Kidney (tissue), 14 donors: ENCODE results near the gene COBL. TPM values are rescaled to one million over a fixed set of nuclear protein-coding genes. Genes with fewer than 3 reads are reported as not detected.

Source experiments
- DNase-seq, 5 donors: peaks; one replicate each; pipeline ENCODE4 v3.0.0-alpha.2; 2013 to 2020
- FAIRE-seq: peaks from 2 replicates; lab custom pipeline; 2012; peaks lifted over from hg19 to GRCh38; lab: Jason Lieb, UNC
- H3K27ac ChIP-seq, 2 donors: one replicate each; pipeline ENCODE4 v1.7.0; 2013; ENCODE audit warnings: low read depth in 2 of 2, low read length in 2 of 2, inconsistent platforms in 1 of 2
- H3K27me3 ChIP-seq: one replicate; pipeline ENCODE4 v1.7.1; 2013; ENCODE audit warnings: low read length, inconsistent platforms; ENCODE audit not compliant: control insufficient read depth, insufficient read depth
- H3K36me3 ChIP-seq, 3 donors: one replicate each; pipeline versions ENCODE4 v1.7.0 to v1.7.1; 2013; ENCODE audit warnings: low read length in 3 of 3, control low read depth in 1 of 3, inconsistent platforms in 1 of 3; ENCODE audit not compliant: insufficient read depth in 3 of 3, control insufficient read depth in 2 of 3
- H3K4me1 ChIP-seq, 3 donors: one replicate each; pipeline versions ENCODE4 v1.7.0 to v1.7.1; 2013; ENCODE audit warnings: low read length in 3 of 3, inconsistent platforms in 1 of 3, low read depth in 1 of 3; ENCODE audit not compliant: control insufficient read depth in 2 of 3, insufficient read depth in 2 of 3
- H3K4me3 ChIP-seq, 3 donors: one replicate each; pipeline versions ENCODE4 v1.7.0 to v1.8.1; 2013; ENCODE audit warnings: low read length in 3 of 3, control low read depth in 1 of 3, inconsistent platforms in 1 of 3
- H3K9ac ChIP-seq, 3 donors: one replicate each; pipeline versions ENCODE4 v1.7.0 to v1.7.1; 2013; ENCODE audit warnings: low read length in 3 of 3, control low read depth in 1 of 3, inconsistent platforms in 1 of 3
- H3K9me3 ChIP-seq, 3 donors: one replicate each; pipeline versions ENCODE4 v1.7.0 to v1.7.1; 2013; ENCODE audit warnings: low read length in 3 of 3, control low read depth in 1 of 3, inconsistent platforms in 1 of 3; ENCODE audit not compliant: control insufficient read depth in 2 of 3, insufficient read depth in 1 of 3
- intact Hi-C: fragments of 100-400 bp; cut with DNase I; formaldehyde crosslinking; loops from one replicate; pipeline ENCODE4 v1.11.1; 2022
- polyA plus RNA-seq: library from polyadenylated mRNA; stranded (reverse); fragments of 350-450 nt; fragmentation: Illumina TruSeq; extraction: RNeasy Lipid Tissue Mini Kit (QIAGEN cat#74804); gene quantifications from one replicate; pipeline ENCODE4 v1.2.3, GENCODE V29; 2014; ENCODE audit warnings: low read depth, low replicate concordance; ENCODE audit not compliant: insufficient read depth
- total RNA-seq: library from RNA; stranded (reverse); fragmentation: NEBNext Ultra II Directional; extraction: Animal tissue kit (Norgen Biotek cat#: 25700); gene quantifications from one replicate; pipeline ENCODE4 v1.2.1, GENCODE V29; 2021
- TF ChIP-seq, protein P1 (sequence below): IDR thresholded peaks from 3 replicates; pipeline ENCODE4 v1.5.1; 2012; ENCODE audit warnings: mild to moderate bottlenecking, moderate library complexity, borderline replicate concordance; ENCODE audit not compliant: insufficient read depth; ENCODE audit errors: extremely low read depth
- donor health status: control.
- donor health status: control.
- donor health status: control.
- donor health status: control.
- donor health status: control.
- donor health status: DM: yes; HTN: yes; CAD: no.
- donor health status: Normal renal cell carcinoma (clear cell type).

COBL gene
- total and polyA plus RNA-seq, 2 donors from 2014 or later, result 9.8 to 42.7 TPM

DNA sequence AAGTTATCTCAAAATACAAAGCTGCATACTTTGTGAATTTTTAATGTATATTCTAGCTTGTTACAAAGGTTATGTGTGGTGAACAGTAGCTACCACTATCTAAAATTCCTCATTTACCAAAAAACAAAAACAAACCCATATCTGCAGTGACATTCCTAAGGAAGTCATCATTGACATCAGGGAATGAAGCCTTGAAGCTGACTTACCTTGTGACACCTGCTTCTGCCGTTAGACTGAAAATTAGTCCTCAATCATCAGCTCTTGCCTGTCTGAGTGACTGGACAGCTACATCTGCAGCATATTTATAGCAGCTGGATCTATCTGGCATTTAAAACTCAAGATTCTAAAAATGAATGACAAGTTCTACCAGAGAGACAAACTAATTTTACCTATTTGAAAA is 43.2 kb downstream of the COBL start:
- no peak for FAIRE-seq

DNA sequence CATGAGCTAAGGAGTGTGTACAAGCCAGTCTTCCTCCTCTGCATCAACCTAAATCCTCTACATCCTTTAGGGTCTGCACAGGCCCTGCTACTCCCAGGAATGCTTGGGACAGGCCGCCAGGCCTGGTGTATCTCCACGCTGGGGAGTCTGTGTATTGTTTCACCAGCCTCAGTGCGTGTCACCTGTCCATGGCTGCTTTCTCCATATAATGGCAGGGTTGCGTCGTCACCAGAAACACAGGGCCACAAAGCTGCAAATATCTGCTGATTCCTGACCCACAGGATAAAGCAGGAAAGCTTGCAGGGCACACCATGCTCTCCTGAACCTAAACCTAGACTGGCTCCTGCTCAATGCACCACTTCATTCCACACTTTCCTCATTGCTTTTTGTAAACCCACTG is 45.6 kb downstream of the COBL start:
- DNase-seq, result no peak
- FAIRE-seq, result no peak
- no peak overlapping the region for H3K9ac ChIP-seq
- no peaks in the 10 kb centered on the region for H3K36me3 ChIP-seq
- no peak overlapping the region for H3K4me3 ChIP-seq
- H3K4me1 ChIP-seq, result no peaks in the 10 kb centered on the region
- H3K9me3 ChIP-seq, result no peaks in the 10 kb centered on the region
- no peaks in the 10 kb centered on the region for H3K27me3 ChIP-seq
- TF ChIP-seq, protein P1, sequence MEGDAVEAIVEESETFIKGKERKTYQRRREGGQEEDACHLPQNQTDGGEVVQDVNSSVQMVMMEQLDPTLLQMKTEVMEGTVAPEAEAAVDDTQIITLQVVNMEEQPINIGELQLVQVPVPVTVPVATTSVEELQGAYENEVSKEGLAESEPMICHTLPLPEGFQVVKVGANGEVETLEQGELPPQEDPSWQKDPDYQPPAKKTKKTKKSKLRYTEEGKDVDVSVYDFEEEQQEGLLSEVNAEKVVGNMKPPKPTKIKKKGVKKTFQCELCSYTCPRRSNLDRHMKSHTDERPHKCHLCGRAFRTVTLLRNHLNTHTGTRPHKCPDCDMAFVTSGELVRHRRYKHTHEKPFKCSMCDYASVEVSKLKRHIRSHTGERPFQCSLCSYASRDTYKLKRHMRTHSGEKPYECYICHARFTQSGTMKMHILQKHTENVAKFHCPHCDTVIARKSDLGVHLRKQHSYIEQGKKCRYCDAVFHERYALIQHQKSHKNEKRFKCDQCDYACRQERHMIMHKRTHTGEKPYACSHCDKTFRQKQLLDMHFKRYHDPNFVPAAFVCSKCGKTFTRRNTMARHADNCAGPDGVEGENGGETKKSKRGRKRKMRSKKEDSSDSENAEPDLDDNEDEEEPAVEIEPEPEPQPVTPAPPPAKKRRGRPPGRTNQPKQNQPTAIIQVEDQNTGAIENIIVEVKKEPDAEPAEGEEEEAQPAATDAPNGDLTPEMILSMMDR, result no peak
- intact Hi-C loops, result no loop called here
- H3K27ac ChIP-seq, result no peak overlapping the region

More for the DNA sequence above, 43.2 kb downstream of the COBL start:
- no peak for DNase-seq
- Histone ChIP-seq H3K9me3 (no peaks in the 10 kb centered on the region), H3K27ac (no peak overlapping the region), H3K9ac (no peak overlapping the region), H3K4me3 (no peak overlapping the region), H3K4me1 (peaks cover 0 to 3% (median 0%) of the 10 kb centered on the region in 3 donors), H3K27me3 (no peaks in the 10 kb centered on the region), H3K36me3 (no peaks in the 10 kb centered on the region)
- intact Hi-C loops, result no loop called here
- TF ChIP-seq, protein P1, result no peak

DNA sequence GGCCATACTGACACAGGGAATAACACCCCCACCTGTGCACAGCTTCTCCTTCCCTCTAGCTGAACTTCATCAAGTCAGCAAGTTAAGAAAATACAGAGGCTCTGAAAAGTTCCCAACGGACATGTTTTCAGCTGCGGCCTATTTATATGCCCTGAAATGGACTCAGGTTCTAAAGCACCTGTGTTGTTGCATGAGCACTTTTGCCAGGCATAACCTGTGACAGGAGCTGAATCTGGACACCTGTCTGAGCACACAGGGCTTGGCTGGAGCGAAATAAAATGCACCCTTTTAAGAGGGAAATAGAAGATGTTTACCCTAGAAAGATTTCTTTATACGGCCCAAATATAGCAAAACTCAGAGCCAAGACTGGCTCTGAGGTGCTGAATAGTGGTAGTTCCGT is 46.7 kb downstream of the COBL start:
- H3K27ac ChIP-seq, result no peak overlapping the region
- peaks cover 0 to 2% (median 0%) of the 10 kb centered on the region in 3 donors for H3K4me1 ChIP-seq
- FAIRE-seq (no peak), DNase-seq (no peak)
- no peak overlapping the region for H3K9ac ChIP-seq
- intact Hi-C loops, result no loop called here
- TF ChIP-seq, protein P1, result no peak
- no peaks in the 10 kb centered on the region for H3K36me3 ChIP-seq
- no peaks in the 10 kb centered on the region for H3K9me3 ChIP-seq
- no peak overlapping the region for H3K4me3 ChIP-seq
- H3K27me3 ChIP-seq, result no peaks in the 10 kb centered on the region

DNA sequence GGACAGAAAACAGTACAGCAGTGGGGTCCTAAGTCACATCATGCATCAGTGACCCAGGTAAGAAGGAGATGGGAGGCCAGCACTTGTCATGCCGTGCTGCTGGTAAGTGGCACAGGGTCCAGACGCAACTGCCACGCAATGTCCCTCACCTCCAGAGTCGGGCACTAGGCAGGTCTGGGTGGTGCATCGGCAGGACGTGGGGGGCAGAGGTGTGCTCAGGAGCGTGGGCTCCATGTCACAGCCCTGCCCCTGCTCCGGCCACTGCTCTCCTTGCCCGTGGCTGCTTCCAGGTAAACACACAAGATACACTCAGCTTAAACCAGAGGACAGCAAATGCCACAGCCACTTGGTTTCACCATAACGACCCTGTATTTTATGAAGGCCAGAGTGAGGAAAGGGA is 47.3 kb downstream of the COBL start:
- H3K27me3 ChIP-seq, result no peaks in the 10 kb centered on the region
- no peak overlapping the region for H3K27ac ChIP-seq
- H3K9ac ChIP-seq, result no peak overlapping the region
- FAIRE-seq (no peak), DNase-seq (no peak)
- TF ChIP-seq, protein P1, result no peak
- intact Hi-C loops, result no loop called here
- no peak overlapping the region for H3K4me3 ChIP-seq
- no peaks in the 10 kb centered on the region for H3K9me3 ChIP-seq
- H3K36me3 ChIP-seq, result no peaks in the 10 kb centered on the region
- peaks cover 0 to 4% (median 0%) of the 10 kb centered on the region in 3 donors for H3K4me1 ChIP-seq
